H9 (cell line): ENCODE measurements around the gene MGAT4D. TPM values are rescaled to one million over a fixed set of nuclear protein-coding genes. Genes with fewer than 3 reads are reported as not detected.

Experiments
- DNase-seq: peaks from one replicate; pipeline ENCODE4 v3.0.0-alpha.2; 2017
- H2AFZ ChIP-seq: one replicate; pipeline ENCODE4 v1.6.1; 2013; ENCODE audit warnings: mild to moderate bottlenecking, low read length, control low read depth, moderate library complexity
- H2AK5ac ChIP-seq: 2 replicates; pipeline ENCODE4 v1.6.1; 2013; ENCODE audit warnings: low read length, control low read depth, mixed read lengths; ENCODE audit not compliant: insufficient read length
- H2BK120ac ChIP-seq: one replicate; pipeline ENCODE4 v1.6.1; 2013; ENCODE audit warnings: low read depth, mild to moderate bottlenecking, low read length, control low read depth, inconsistent platforms; ENCODE audit not compliant: poor library complexity, severe bottlenecking
- H2BK12ac ChIP-seq: 2 replicates; pipeline ENCODE4 v1.6.1; 2013; ENCODE audit warnings: low read length, control low read depth, mixed read lengths, low read depth; ENCODE audit not compliant: insufficient read length
- H2BK15ac ChIP-seq: 2 replicates; pipeline ENCODE4 v1.6.1; 2013; ENCODE audit warnings: low read depth, low read length, control low read depth
- H2BK20ac ChIP-seq: one replicate; pipeline ENCODE4 v1.6.1; 2013; ENCODE audit warnings: low read depth, mild to moderate bottlenecking, low read length, control low read depth, inconsistent platforms; ENCODE audit not compliant: poor library complexity, severe bottlenecking
- H2BK5ac ChIP-seq: 2 replicates; pipeline ENCODE4 v1.6.1; 2013; ENCODE audit warnings: low read length, control low read depth, mixed read lengths; ENCODE audit not compliant: insufficient read length
- H3K14ac ChIP-seq: 2 replicates; pipeline ENCODE4 v1.6.1; 2013; ENCODE audit warnings: low read length, control low read depth; ENCODE audit not compliant: insufficient read depth
- H3K18ac ChIP-seq: 2 replicates; pipeline ENCODE4 v1.6.1; 2013; ENCODE audit warnings: low read depth, mild to moderate bottlenecking, mixed read lengths, low read length, control low read depth; ENCODE audit not compliant: insufficient read length
- H3K23ac ChIP-seq: 2 replicates; pipeline ENCODE4 v1.6.1; 2013; ENCODE audit warnings: low read length, control low read depth, mixed read lengths, low read depth; ENCODE audit not compliant: insufficient read length
- H3K23me2 ChIP-seq: 2 replicates; pipeline ENCODE4 v1.6.1; 2013; ENCODE audit warnings: low read depth, mild to moderate bottlenecking, mixed read lengths, low read length, control low read depth; ENCODE audit not compliant: insufficient read length, poor library complexity, severe bottlenecking
- H3K27ac ChIP-seq: 2 replicates; pipeline ENCODE4 v1.5.1; 2013; ENCODE audit warnings: low read length, control low read depth, mixed read lengths, low read depth; ENCODE audit not compliant: insufficient read length
- H3K27me3 ChIP-seq: 2 replicates; pipeline ENCODE4 v1.6.1; 2013; ENCODE audit warnings: low read length, control low read depth, inconsistent platforms; ENCODE audit not compliant: insufficient read depth
- H3K4ac ChIP-seq: 2 replicates; pipeline ENCODE4 v1.6.1; 2013; ENCODE audit warnings: low read depth, mild to moderate bottlenecking, control low read depth, inconsistent platforms, low read length, moderate library complexity
- H3K4me1 ChIP-seq: 2 replicates; pipeline ENCODE4 v1.6.1; 2013; ENCODE audit warnings: low read length, control low read depth, inconsistent platforms; ENCODE audit not compliant: insufficient read depth
- H3K4me2 ChIP-seq: 2 replicates; pipeline ENCODE4 v1.6.1; 2013; ENCODE audit warnings: low read length, control low read depth, mixed read lengths; ENCODE audit not compliant: insufficient read length, insufficient read depth
- H3K56ac ChIP-seq: 2 replicates; pipeline ENCODE4 v1.6.1; 2013; ENCODE audit warnings: low read depth, mild to moderate bottlenecking, mixed read lengths, low read length, control low read depth; ENCODE audit not compliant: insufficient read length
- H3K79me1 ChIP-seq: 2 replicates; pipeline ENCODE4 v1.6.1; 2013; ENCODE audit warnings: low read depth, mild to moderate bottlenecking, moderate library complexity, low read length, control low read depth, inconsistent platforms; ENCODE audit not compliant: insufficient read depth, poor library complexity, severe bottlenecking
- H3K79me2 ChIP-seq: 2 replicates; pipeline ENCODE4 v1.6.1; 2013; ENCODE audit warnings: low read length, control low read depth, inconsistent platforms; ENCODE audit not compliant: insufficient read depth
- H3K9ac ChIP-seq: 2 replicates; pipeline ENCODE4 v1.6.1; 2013; ENCODE audit warnings: low read length, control low read depth, mixed read lengths; ENCODE audit not compliant: insufficient read length; ENCODE audit errors: extremely low read depth
- H3K9me3 ChIP-seq: one replicate; pipeline ENCODE4 v1.6.1; 2013; ENCODE audit warnings: low read depth, low read length, inconsistent platforms; ENCODE audit not compliant: control insufficient read depth
- H3T11ph ChIP-seq: one replicate; pipeline ENCODE4 v1.6.1; 2013; ENCODE audit warnings: mild to moderate bottlenecking, low read length, control low read depth, inconsistent platforms
- H4K20me1 ChIP-seq: one replicate; pipeline ENCODE4 v1.6.1; 2013; ENCODE audit not compliant: control insufficient read depth, insufficient read length, insufficient read depth
- H4K5ac ChIP-seq: 2 replicates; pipeline ENCODE4 v1.6.1; 2013; ENCODE audit warnings: low read depth, mild to moderate bottlenecking, mixed read lengths, low read length, control low read depth; ENCODE audit not compliant: insufficient read length
- H4K8ac ChIP-seq: replicated peaks from 2 replicates; pipeline ENCODE4 v1.6.1; 2013; ENCODE audit warnings: low read length, control low read depth, mixed read lengths, low read depth; ENCODE audit not compliant: insufficient read length
- H4K91ac ChIP-seq: 2 replicates; pipeline ENCODE4 v1.6.1; 2013; ENCODE audit warnings: low read depth, mild to moderate bottlenecking, moderate library complexity, mixed read lengths, low read length, control low read depth; ENCODE audit not compliant: insufficient read length
- H3K27ac Mint-ChIP-seq, 3 experiments: 2 replicates in 2 of 3; 3 replicates in 1 of 3; pipeline ENCODE4 v1.8.0; 2020 to 2021; ENCODE audit warnings: mixed read lengths in 3 of 3, mild to moderate bottlenecking in 1 of 3, moderate library complexity in 1 of 3
- H3K27me3 Mint-ChIP-seq: 2 replicates; pipeline ENCODE4 v1.8.0; 2021; ENCODE audit warnings: low read depth, mild to moderate bottlenecking, moderate library complexity, mixed read lengths
- H3K36me3 Mint-ChIP-seq, 3 experiments: 2 replicates in 2 of 3; 3 replicates in 1 of 3; pipeline ENCODE4 v1.8.0; 2020 to 2021; ENCODE audit warnings: low read depth in 3 of 3, mixed read lengths in 3 of 3; ENCODE audit not compliant: insufficient read depth in 1 of 3
- H3K4me1 Mint-ChIP-seq, 2 experiments: 2 replicates each; pipeline ENCODE4 v1.8.0; 2020; ENCODE audit warnings: mixed read lengths in 2 of 2
- H3K4me3 Mint-ChIP-seq, 2 experiments: 2 replicates in 1 of 2; 3 replicates in 1 of 2; pipeline ENCODE4 v1.8.0; 2020 to 2021; ENCODE audit warnings: mild to moderate bottlenecking in 2 of 2, mixed read lengths in 2 of 2, moderate library complexity in 1 of 2
- H3K9me3 Mint-ChIP-seq, 2 experiments: 2 replicates in 1 of 2; 3 replicates in 1 of 2; pipeline ENCODE4 v1.8.0; 2020; ENCODE audit warnings: mild to moderate bottlenecking in 2 of 2, mixed read lengths in 2 of 2, moderate library complexity in 1 of 2
- CTCF ChIP-seq: fragments of 200-600 bp; sonication (generic); conservative IDR thresholded peaks from 3 replicates; pipeline ENCODE4 v1.8.0; 2021; ENCODE audit warnings: antibody characterized with exemption, mild to moderate bottlenecking
- total RNA-seq: library from RNA; stranded (reverse); gene quantifications from 2 replicates; pipeline ENCODE4 v1.2.1, GENCODE V29; 2021

The MGAT4D gene
- total RNA-seq, 1 experiment from 2014 or later: not detected

GRCh38 chr4:140406292-140406691 lies 91.8 kb downstream of the MGAT4D start:
- Histone ChIP-seq H3T11ph (no peak overlapping the region), H2BK120ac (no peak overlapping the region), H4K20me1 (no peaks in the 10 kb centered on the region), H3K18ac (no peak overlapping the region), H4K8ac (no peak overlapping the region), H3K27ac (no peak overlapping the region), H4K5ac (no peak overlapping the region), H3K9ac (no peak overlapping the region), H3K27me3 (no peaks in the 10 kb centered on the region), H4K91ac (no peak overlapping the region), H2BK15ac (no peak overlapping the region), H3K79me1 (no peaks in the 10 kb centered on the region), H2BK12ac (no peak overlapping the region), H3K4me2 (no peak overlapping the region), H3K79me2 (no peaks in the 10 kb centered on the region), H3K23me2 (no peaks in the 10 kb centered on the region), H3K14ac (no peak overlapping the region), H2AK5ac (no peak overlapping the region), H2BK5ac (no peak overlapping the region), H3K4me1 (no peaks in the 10 kb centered on the region), H3K56ac (no peak overlapping the region), H3K9me3 (no peaks in the 10 kb centered on the region), H3K23ac (no peak overlapping the region), H2BK20ac (no peak overlapping the region), H3K4ac (no peak overlapping the region), H2AFZ (no peak overlapping the region)
- TF ChIP-seq CTCF: no peak
- Mint-ChIP-seq H3K27ac (no peak overlapping the region), H3K9me3 (no peaks in the 10 kb centered on the region), H3K4me3 (no peak overlapping the region), H3K4me1 (no peaks in the 10 kb centered on the region), H3K27me3 (no peaks in the 10 kb centered on the region), H3K36me3 (no peaks in the 10 kb centered on the region)
- DNase-seq: no peak
